Caco-2 (cell line): ENCODE data around the gene OR2Y1. TPM values are rescaled to one million over a fixed set of nuclear protein-coding genes. Genes with fewer than 3 reads are reported as not detected.

Experiments
- BruUV-seq: library from RNA; stranded (reverse); fragments of 400-500 nt; replicated peaks from 2 replicates; lab custom pipeline; 2021; lab: Mats Ljungman, UMichigan
- CTCF ChIA-PET: fragments of 300-600 bp; sonication (Branson Sonifier 250); formaldehyde crosslinking; loops from one replicate; lab custom pipeline; 2022; ENCODE audit warnings: antibody characterized with exemption; lab: Charles Lee
- POLR2A ChIA-PET: fragments of 300-600 bp; sonication (Branson Sonifier 250); formaldehyde crosslinking; loops from one replicate; lab custom pipeline; 2022; ENCODE audit warnings: antibody characterized with exemption; lab: Charles Lee
- DNase-seq, 2 experiments: peaks; one replicate each; pipeline versions ENCODE4 v3.0.0 to v3.0.0-alpha.2; 2020 to 2022
- H3K27me3 ChIP-seq: replicated peaks from 2 replicates; pipeline ENCODE4 v1.6.0; 2011; ENCODE audit warnings: low read length; ENCODE audit not compliant: control insufficient read depth, insufficient read depth
- H3K36me3 ChIP-seq: 2 replicates; pipeline ENCODE4 v1.5.1; 2011; ENCODE audit warnings: low read length; ENCODE audit not compliant: control insufficient read depth, insufficient read depth
- H3K4me1 ChIP-seq: fragments of 250-450 bp; sonication (Bioruptor Pico); 2 replicates; pipeline ENCODE4 v1.5.1; 2020; ENCODE audit warnings: mild to moderate bottlenecking
- H3K4me3 ChIP-seq: 2 replicates; pipeline ENCODE4 v1.5.1; 2011; ENCODE audit warnings: low read depth, mild to moderate bottlenecking, control low read depth, low read length
- H3K9me3 ChIP-seq: fragments of 250-450 bp; sonication (Bioruptor Pico); 2 replicates; pipeline ENCODE4 v1.5.1; 2020; ENCODE audit warnings: mild to moderate bottlenecking, moderate library complexity
- H3K27ac Mint-ChIP-seq: one replicate; pipeline ENCODE4 v1.8.0; 2022; ENCODE audit warnings: mixed read lengths; ENCODE audit not compliant: unreplicated experiment
- H3K27me3 Mint-ChIP-seq: one replicate; pipeline ENCODE4 v1.8.0; 2022; ENCODE audit warnings: mixed read lengths; ENCODE audit not compliant: insufficient read depth, unreplicated experiment
- H3K36me3 Mint-ChIP-seq: one replicate; pipeline ENCODE4 v1.8.0; 2022; ENCODE audit warnings: mild to moderate bottlenecking, mixed read lengths; ENCODE audit not compliant: insufficient read depth, unreplicated experiment
- H3K4me1 Mint-ChIP-seq: one replicate; pipeline ENCODE4 v1.8.0; 2022; ENCODE audit warnings: low read depth, mixed read lengths; ENCODE audit not compliant: unreplicated experiment
- H3K4me3 Mint-ChIP-seq: one replicate; pipeline ENCODE4 v1.8.0; 2022; ENCODE audit warnings: mild to moderate bottlenecking, moderate library complexity, mixed read lengths; ENCODE audit not compliant: unreplicated experiment
- H3K9me3 Mint-ChIP-seq: one replicate; pipeline ENCODE4 v1.8.0; 2022; ENCODE audit warnings: mixed read lengths; ENCODE audit not compliant: unreplicated experiment
- intact Hi-C: fragments of 100-400 bp; cut with micrococcal nuclease; formaldehyde crosslinking; loops from one replicate; pipeline ENCODE4 v1.10.0; 2022; ENCODE audit not compliant: unreplicated experiment
- total RNA-seq: library from RNA; stranded (reverse); gene quantifications from 2 replicates; pipeline ENCODE4 v1.2.3, GENCODE V29; 2022
- TF ChIP-seq, protein P1 (sequence below), 2 experiments: fragments of 200-600 bp in 1 of 2; IDR thresholded peaks; 1 replicate in 1 of 2; 2 replicates in 1 of 2; pipeline versions ENCODE4 v1.5.1 to v1.8.0; 2011 to 2022; ENCODE audit warnings: antibody characterized with exemption in 1 of 2, control low read depth in 1 of 2, inconsistent platforms in 1 of 2, low read depth in 1 of 2, low read length in 1 of 2, mild to moderate bottlenecking in 1 of 2, moderate library complexity in 1 of 2; ENCODE audit not compliant: insufficient read depth in 1 of 2, severe bottlenecking in 1 of 2, unreplicated experiment in 1 of 2

OR2Y1 gene
- total RNA-seq, 1 experiment from 2014 or later: not detected

DNA sequence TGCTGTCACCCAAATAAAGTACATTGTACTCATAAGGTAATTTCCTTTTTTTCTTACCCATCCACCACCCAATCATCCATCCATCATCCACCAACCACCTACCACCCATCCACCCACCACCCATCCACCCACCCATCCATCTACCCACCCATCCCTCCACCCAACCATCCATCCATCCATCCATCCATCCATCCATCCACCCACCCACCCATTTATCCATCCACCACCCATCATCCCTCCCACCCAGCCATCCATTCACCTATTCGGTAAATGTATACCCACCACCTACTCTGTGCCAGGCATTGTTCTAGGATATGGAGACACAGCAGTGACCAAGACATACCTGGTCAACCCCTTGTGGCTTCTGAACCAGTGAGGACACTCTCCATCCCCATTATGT is 37.6 kb upstream of the OR2Y1 start:
- Mint-ChIP-seq H3K4me1 (no peaks in the 10 kb centered on the region), H3K9me3 (peaks cover 6% of the 10 kb centered on the region), H3K27ac (no peak overlapping the region), H3K4me3 (no peak overlapping the region), H3K27me3 (peaks cover 7% of the 10 kb centered on the region), H3K36me3 (no peaks in the 10 kb centered on the region)
- intact Hi-C loops: no loop called here
- DNase-seq: no peak
- CTCF ChIA-PET: no interaction called here
- Histone ChIP-seq H3K9me3 (no peaks in the 10 kb centered on the region), H3K36me3 (no peaks in the 10 kb centered on the region), H3K4me3 (no peak overlapping the region), H3K4me1 (no peaks in the 10 kb centered on the region), H3K27me3 (no peaks in the 10 kb centered on the region)
- no TSS peak for BruUV-seq
- POLR2A ChIA-PET: no interaction called here
- TF ChIP-seq, protein P1, sequence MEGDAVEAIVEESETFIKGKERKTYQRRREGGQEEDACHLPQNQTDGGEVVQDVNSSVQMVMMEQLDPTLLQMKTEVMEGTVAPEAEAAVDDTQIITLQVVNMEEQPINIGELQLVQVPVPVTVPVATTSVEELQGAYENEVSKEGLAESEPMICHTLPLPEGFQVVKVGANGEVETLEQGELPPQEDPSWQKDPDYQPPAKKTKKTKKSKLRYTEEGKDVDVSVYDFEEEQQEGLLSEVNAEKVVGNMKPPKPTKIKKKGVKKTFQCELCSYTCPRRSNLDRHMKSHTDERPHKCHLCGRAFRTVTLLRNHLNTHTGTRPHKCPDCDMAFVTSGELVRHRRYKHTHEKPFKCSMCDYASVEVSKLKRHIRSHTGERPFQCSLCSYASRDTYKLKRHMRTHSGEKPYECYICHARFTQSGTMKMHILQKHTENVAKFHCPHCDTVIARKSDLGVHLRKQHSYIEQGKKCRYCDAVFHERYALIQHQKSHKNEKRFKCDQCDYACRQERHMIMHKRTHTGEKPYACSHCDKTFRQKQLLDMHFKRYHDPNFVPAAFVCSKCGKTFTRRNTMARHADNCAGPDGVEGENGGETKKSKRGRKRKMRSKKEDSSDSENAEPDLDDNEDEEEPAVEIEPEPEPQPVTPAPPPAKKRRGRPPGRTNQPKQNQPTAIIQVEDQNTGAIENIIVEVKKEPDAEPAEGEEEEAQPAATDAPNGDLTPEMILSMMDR (IDR thresholded peaks at IDR 0.05; ENCODE audit: insufficient read depth in 1 of 2, low read depth in 1 of 2, low read length in 1 of 2, severe bottlenecking in 1 of 2, unreplicated experiment in 1 of 2): no peak

DNA sequence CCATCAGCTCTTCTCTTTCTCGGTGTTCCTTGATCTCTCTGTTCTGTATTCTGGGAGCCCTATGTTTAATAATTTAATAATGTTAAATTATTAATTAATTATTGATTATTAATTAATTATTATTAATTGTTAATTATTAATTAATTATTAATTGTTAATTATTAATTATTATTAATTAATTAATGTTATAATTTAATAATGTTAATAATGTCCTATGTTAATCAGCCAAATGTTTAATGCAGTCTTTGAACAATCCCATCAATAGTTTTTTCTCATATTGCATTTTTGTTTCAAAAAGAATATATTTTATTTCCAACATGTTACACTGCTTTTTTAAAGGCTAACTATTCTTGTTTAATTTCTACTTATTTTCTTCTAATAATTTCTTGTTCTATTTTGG is 36.5 kb upstream of the OR2Y1 start:
- Mint-ChIP-seq H3K36me3 (no peaks in the 10 kb centered on the region), H3K9me3 (peaks cover 9% of the 10 kb centered on the region), H3K27ac (no peak overlapping the region), H3K4me3 (no peak overlapping the region), H3K4me1 (no peaks in the 10 kb centered on the region), H3K27me3 (peaks cover 7% of the 10 kb centered on the region)
- Histone ChIP-seq H3K4me3 (no peak overlapping the region), H3K9me3 (no peaks in the 10 kb centered on the region), H3K36me3 (no peaks in the 10 kb centered on the region), H3K4me1 (no peaks in the 10 kb centered on the region), H3K27me3 (no peaks in the 10 kb centered on the region)
- intact Hi-C loops: no loop called here
- no TSS peak for BruUV-seq
- no peak for DNase-seq
- ChIA-PET POLR2A (no interaction called here), CTCF (no interaction called here)
- TF ChIP-seq, protein P1 (IDR thresholded peaks at IDR 0.05; ENCODE audit: insufficient read depth in 1 of 2, low read depth in 1 of 2, low read length in 1 of 2, severe bottlenecking in 1 of 2, unreplicated experiment in 1 of 2): no peak

DNA sequence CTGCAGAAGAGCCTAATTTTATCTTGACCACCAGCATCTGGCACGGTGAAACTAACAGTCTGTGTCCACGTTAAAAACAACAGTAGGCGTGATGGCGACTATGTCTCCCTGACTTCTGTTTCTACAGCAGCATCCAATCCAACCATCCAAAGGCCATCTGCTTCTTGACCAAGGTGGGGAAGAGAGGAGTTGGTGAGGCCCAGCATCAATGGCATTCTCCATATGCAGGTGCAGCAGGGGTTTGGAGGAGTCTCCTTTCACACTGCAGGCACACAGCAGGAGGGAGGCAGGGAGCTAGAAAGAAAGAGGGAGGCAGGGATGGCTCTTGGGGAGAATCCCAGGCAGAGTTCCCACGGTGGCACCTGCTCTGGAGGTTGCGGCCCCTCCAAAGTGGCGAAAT is 35.8 kb upstream of the OR2Y1 start:
- CTCF ChIA-PET: no interaction called here
- Histone ChIP-seq H3K27me3 (no peaks in the 10 kb centered on the region), H3K4me1 (no peaks in the 10 kb centered on the region), H3K9me3 (no peaks in the 10 kb centered on the region), H3K36me3 (no peaks in the 10 kb centered on the region), H3K4me3 (no peak overlapping the region)
- TF ChIP-seq, protein P1 (IDR thresholded peaks at IDR 0.05; ENCODE audit: insufficient read depth in 1 of 2, low read depth in 1 of 2, low read length in 1 of 2, severe bottlenecking in 1 of 2, unreplicated experiment in 1 of 2): no peak
- peaks cover 9% of the 10 kb centered on the region for H3K9me3 Mint-ChIP-seq
- H3K36me3 Mint-ChIP-seq: no peaks in the 10 kb centered on the region
- H3K4me3 Mint-ChIP-seq: no peak overlapping the region
- no peaks in the 10 kb centered on the region for H3K4me1 Mint-ChIP-seq
- intact Hi-C loops: no loop called here
- peaks cover 7% of the 10 kb centered on the region for H3K27me3 Mint-ChIP-seq
- no peak overlapping the region for H3K27ac Mint-ChIP-seq
- no TSS peak for BruUV-seq
- DNase-seq: no peak
- POLR2A ChIA-PET: no interaction called here
